Tongue (tissue), 2 donors: ENCODE data around the gene SYT11. TPM values are rescaled to one million over a fixed set of nuclear protein-coding genes. Genes with fewer than 3 reads are reported as not detected.
"Not testable (repeated sequence)": the region's sequence is repeated elsewhere in the genome, so short reads cannot be mapped to it uniquely, and the experiment has no call there.

Experiments
- DNase-seq: peaks from one replicate; pipeline ENCODE4 v3.0.0-alpha.2; 2015
- total RNA-seq: library from RNA; depleted of rRNA; stranded (reverse); fragments of >200 nt; gene quantifications from one replicate; pipeline ENCODE4 v1.2.3, GENCODE V29; 2014

Gene SYT11
- 26.2 TPM for total RNA-seq

DNA sequence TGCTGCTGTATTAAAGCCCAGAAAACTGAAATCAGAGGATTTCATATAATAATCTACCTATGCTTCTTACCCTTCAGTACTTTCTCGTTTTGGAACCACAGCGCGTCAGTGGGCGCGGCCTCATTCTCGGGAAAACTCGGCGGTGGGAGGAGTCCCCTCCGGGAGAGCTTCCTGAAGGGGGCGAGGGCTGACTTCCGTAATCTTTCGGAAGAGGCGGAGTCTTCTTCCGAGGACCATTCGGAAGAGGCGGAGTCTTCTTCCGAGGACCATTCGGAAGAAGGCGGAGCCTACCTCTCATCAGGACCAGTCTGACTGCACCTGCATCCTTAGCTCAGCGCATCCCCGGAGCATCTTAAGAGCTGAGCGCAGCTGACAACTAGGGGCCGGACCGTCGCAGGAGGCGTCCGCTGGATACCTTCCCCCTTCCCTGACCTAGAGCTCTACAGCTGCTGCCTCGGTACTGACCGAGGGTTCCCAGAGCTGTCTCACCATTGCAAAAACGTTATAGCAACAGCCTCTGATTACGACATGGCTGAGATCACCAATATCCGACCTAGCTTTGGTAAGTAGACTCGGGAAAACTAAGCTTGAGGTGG, at the start of gene SYT11:
Gene SYT11, plus strand, starts transcription at position 334 of the 596 bp plus-strand sequence. Its CDS starts 195 bp downstream, at position 529.
- peak; percentile 98 for DNase-seq

GRCh38 chr1:155812878-155813277, 46.5 kb upstream of the SYT11 start:
- no peak for DNase-seq

- no peak for DNase-seq
Observed at GRCh38 chr1:155813672-155814071, 45.7 kb upstream of the SYT11 start.

DNA sequence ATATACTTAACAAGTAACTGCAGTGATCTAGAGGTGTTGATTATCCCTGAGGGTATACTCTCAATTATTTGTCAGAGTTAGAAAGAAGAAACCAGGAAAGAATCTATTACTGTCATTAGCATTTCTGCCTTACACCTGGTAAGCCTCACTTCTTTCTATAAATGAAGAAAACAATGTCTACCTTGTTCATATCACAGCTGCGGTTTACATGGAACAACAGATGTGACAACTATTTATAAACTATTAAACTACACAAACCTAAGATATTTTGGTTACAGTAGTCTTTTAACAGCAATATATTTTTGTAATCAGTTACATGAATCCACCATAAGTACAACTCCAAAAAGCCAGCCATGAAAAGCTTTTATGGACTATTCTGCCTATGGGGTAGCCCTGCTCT, 43.0 kb upstream of the SYT11 start:
- DNase-seq: no peak

DNA sequence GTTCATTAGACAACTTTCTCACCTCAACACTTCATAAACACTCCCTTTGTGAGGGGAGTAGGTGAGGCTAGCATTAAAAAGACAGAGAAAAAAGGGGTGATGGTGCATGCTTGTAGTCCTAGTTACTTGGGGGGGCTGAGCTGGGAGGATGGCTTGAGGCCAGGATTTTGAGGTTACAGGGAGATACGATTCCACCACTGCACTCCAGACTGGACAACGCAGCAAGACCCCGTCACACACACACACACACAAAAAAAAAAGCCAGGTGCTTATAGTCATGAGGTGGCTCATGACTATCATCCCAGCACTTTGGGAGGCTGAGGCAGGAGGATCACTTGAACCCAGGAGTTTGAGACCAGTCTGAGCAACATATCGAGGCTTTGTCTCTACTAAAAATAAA, 31.9 kb upstream of the SYT11 start:
- no peak for DNase-seq

- no peak for DNase-seq
Observed at GRCh38 chr1:155831279-155831976, 27.9 kb upstream of the SYT11 start.

DNA sequence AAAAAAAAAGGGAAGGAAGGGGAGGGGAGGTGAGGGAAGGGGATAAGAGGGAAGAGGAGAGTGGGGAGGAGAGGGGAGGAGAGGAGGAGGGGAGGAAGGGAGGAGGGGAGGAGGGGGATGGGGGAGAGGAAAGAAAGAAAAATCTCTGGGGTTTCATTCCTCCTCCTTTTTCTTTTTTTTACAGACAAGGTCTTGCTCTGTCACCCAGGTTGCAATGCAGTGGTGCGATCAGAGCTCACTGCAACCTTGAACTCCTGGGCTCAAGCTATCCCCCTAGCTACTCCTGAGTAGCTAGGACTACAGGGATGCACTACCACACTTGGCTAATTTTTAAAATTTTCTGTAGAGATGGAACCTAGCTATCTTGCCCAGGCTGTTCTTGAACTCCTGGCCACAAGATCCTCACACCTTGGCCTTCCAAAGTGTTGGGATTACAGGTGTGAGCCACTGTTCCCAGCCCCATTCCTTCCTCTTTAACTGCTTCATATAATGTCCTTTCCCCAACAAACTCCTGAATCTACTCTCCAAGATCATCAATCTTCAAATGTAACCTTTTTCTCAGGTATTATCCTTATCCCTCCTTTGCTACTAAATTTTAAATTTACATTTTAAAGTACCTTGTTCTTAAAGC, 25.6 kb upstream of the SYT11 start:
- no peak for DNase-seq

DNA sequence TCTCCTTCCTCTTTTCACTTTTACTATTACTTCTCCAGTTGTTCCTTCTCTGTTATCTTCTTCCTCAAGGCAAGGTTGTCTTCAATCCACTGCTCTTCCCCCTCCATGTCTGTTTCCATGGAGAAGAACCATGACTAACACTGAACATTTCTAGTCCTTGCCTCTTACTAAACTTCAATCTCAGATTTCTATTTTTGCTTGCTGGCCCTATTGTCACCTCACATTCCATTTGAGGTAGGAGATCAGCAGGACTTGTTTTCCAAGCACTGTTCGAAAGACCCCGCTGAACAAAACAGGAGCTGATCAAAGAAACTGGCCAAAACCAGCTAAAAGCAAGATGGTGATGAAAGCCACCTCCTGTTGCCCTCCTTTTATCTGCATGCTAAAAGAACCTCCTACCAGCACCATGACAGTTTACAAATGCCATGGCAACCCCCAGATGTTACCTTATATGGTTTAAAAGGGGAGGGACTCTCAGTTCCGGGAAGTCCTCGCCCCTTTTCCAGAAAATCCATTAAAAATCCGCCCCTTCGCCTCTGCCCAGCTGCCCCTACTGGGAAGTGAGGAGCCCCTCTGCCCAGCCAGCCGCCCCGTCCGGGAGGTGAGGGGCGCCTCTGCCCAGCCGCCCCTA, 25.0 kb upstream of the SYT11 start:
- no peak for DNase-seq

GRCh38 chr1:155834927-155835399, 24.4 kb upstream of the SYT11 start:
- not testable (repeated sequence) for DNase-seq

DNA sequence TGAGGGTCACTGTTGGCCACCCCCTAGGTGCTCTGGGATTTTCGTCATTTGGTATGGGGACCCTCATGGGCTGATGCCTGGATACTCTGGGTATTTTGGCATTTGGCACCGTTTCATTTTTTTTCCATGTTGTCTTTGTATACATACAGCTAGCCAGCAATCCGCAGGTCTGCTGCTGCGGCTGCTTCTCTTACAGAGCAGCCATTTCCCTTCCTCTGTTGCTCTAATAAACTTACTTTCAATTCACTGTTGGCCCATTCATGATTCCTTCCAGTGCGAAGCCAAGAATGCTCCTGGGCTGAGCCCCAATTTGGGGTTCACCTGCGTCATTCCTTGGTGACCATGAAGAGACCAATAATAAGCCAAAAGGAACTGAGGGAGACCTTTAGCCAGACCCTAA, 23.8 kb upstream of the SYT11 start:
- no peak for DNase-seq

- DNase-seq: no peak
Observed at GRCh38 chr1:155840386-155840785, 19.0 kb upstream of the SYT11 start.

GRCh38 chr1:155844860-155845421, 14.4 kb upstream of the SYT11 start:
- no peak for DNase-seq

- DNase-seq: no peak
Observed at GRCh38 chr1:155847823-155848529, 11.4 kb upstream of the SYT11 start.

DNA sequence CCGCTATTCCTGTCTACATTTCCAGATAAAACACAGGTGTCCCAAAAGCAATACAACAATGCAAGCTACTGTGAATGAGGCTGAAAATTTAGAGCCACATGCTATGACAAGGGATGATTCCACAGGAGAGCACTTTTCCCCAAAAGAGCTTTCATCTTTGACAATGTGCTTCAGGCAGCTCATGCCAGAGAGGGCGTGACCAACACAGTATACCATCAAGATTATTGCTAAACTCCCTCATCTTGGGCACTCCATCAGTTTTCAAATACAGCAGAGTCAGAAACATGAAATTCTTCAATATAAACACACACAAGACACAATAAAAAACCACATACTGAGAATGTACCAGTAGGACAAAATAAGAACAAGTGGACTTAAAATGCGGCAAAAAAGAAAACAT, 9.0 kb upstream of the SYT11 start:
- DNase-seq: no peak

DNA sequence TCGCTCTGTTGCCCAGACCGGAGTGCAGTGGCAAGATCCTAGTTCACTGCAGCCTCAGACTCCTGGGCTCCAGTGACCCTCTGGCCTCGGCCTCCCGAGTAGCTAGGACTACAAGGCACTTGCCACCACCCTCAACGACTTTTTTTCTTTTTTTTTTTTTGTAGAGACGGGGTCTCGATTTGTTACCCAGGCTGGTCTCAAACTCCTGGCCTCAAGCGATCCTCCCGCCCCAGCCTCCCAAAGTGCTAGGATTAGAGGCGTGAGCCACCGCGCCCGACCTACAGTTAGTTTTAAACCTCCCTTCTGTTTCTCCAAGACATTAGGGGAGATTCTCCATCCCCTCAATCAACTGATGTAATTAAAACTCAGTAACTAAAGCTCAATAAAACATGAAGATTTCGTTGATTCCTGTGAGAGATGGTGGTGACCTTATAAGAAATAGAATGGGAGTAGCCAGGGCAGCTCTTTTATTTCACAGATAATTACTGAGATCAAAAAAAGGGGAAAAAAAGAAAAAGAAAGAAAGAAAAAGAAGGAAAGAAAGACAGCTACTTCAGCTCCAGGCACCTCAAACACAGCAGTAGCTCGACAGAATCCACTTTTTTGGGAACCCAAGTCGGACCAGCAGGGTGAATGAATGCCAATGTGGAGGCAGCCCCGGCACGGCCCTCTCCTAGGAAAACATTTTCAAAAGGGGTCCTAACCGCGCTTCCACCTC, 3.0 kb upstream of the SYT11 start:
- no peak for DNase-seq

DNA sequence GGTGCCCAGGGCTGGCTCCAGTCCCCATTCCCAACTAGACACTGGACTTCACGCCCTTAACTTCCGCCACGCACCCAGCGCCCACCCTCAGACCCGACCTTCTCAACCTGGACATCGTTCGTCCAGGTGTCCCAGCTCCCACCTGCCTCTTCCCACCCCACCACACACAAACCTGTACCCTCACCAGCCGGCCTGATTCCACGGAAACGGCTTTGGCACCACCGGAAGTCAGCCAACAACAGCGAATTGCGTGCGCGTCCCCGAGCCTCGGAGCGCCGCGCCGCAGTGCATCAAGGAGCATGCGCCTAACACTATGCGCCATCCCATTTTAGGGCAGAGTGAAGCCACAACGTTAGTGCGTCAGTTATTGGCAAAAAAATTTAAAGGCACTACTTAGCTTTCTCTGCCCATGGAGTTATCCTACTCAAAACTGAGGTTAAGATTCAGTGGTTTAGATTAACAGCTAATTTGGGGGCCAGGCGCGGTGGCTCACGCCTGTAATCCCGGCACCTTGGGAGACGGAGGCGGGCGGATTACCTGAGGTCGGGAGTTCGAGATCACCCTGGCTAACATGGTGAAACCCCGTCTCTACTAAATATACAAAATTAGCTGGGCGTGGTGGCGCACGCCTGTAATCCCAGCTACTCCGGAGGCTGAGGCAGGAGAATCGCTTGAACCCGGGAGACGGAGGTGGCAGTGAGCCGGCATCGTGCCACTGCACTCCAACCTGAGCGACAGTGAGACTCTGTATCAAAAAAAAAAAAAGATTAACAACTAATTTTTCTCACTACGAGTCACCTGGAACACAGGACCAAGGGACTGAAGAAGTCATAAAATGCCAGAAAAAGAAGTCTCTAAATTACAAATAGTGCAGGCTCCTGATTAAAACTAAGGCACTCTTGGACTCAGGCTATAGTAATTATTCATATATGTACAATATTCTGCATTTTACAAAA, 2.1 kb upstream of the SYT11 start, which contains the start of gene GON4L:
Gene GON4L, minus strand, starts transcription at position 240 of the 956 bp plus-strand sequence. CDS start 3,434 bp downstream, outside the sequence.
- DNase-seq: peak; percentile 97

- no peak for DNase-seq
Observed at GRCh38 chr1:155858800-155859233, 550 bp upstream of the SYT11 start.

DNA sequence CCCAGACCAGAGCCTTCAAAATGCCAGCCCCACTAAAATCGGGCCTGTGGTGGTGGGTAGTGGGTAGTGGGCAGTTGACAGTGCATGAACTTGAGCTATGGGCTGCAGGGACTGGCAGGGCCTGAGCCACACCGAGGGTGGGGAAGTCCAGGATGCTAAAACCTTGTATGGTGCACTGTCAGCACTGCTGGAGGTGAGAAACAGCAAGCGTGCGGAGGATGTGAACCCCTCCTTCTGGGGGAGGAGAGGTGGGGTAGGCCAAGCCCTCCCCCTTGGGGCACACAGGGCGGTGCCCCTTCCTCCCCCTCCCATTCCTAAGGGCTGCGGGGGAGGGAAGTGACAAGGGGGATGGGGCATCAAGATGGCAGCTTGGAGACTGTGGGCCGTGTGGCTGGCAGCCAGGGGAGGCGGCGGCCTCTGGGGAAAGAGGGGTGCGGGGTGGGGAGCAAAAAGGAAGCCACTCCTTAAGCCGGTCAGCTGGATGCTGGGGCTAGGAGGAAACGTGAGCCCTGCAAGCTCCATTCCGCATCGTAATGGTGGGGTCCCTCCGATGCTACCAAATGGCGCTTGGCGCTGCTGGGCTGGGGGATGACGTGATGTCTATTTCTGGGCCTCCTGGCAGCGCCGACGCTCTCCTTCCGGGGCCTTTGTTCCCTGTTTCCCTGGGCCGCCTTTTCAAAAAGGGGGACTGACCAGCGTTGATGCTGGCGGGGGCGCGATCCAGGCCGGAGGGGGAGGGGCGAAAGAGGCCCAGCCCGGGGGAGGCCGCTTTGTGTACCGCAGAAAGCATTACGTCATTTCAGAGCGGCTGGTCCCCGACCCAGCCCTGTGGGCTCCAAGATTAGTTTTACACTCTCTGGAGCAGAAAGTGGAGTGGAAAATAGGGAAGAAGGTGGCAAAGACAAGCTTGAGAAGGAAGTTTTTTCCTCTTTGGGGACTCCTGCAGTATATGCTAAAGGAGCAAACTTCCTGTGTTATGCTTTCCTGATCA, 809 bp downstream of the SYT11 start:
- DNase-seq: peak; percentile 95
